A673 (cell line): Measurements from ENCODE around the gene PDZD11. TPM values are rescaled to one million over a fixed set of nuclear protein-coding genes. Genes with fewer than 3 reads are reported as not detected.

Experiments
- BruUV-seq: library from RNA; stranded (reverse); fragments of 400-500 nt; replicated peaks from 2 replicates; lab custom pipeline; 2021; lab: Mats Ljungman, UMichigan
- CTCF ChIA-PET: fragments of 300-600 bp; sonication (Branson Sonifier 250); formaldehyde crosslinking; loops from one replicate; lab custom pipeline; 2022; ENCODE audit warnings: antibody characterized with exemption; lab: Charles Lee
- POLR2A ChIA-PET: fragments of 300-600 bp; sonication (Branson Sonifier 250); formaldehyde crosslinking; loops from one replicate; lab custom pipeline; 2022; ENCODE audit warnings: antibody characterized with exemption; ENCODE audit not compliant: low non-redundant PET; lab: Charles Lee
- DNase-seq: peaks from one replicate; pipeline ENCODE4 v3.0.0-alpha.2; 2015; ENCODE audit warnings: low spot score
- H3K27ac ChIP-seq: fragments of 200-600 bp; sonication (generic); 2 replicates; pipeline ENCODE4 v1.5.1; 2016; ENCODE audit warnings: mixed run types, low read depth, mild to moderate bottlenecking, mixed read lengths, antibody characterized with exemption, low read length; ENCODE audit not compliant: poor library complexity, severe bottlenecking
- H3K27me3 ChIP-seq: fragments of 200-600 bp; sonication (generic); replicated peaks from 2 replicates; pipeline ENCODE4 v1.6.1; 2017; ENCODE audit warnings: mixed run types, low read depth, mild to moderate bottlenecking, mixed read lengths, antibody characterized with exemption, low read length; ENCODE audit not compliant: insufficient read depth, poor library complexity
- H3K36me3 ChIP-seq: fragments of 200-600 bp; sonication (generic); 2 replicates; pipeline ENCODE4 v1.6.1; 2016; ENCODE audit warnings: mixed run types, mild to moderate bottlenecking, mixed read lengths, antibody characterized with exemption, low read length; ENCODE audit not compliant: insufficient read depth, poor library complexity, severe bottlenecking
- H3K4me1 ChIP-seq: fragments of 200-600 bp; sonication (generic); 2 replicates; pipeline ENCODE4 v1.6.1; 2017; ENCODE audit warnings: mixed run types, mild to moderate bottlenecking, mixed read lengths, antibody characterized with exemption, low read length; ENCODE audit not compliant: insufficient read depth, poor library complexity, severe bottlenecking
- H3K4me3 ChIP-seq: fragments of 200-600 bp; sonication (generic); 2 replicates; pipeline ENCODE4 v1.5.1; 2016; ENCODE audit warnings: low read depth, mixed run types, mild to moderate bottlenecking, mixed read lengths, low read length; ENCODE audit not compliant: poor library complexity, severe bottlenecking
- H3K9me3 ChIP-seq: fragments of 200-600 bp; sonication (generic); 2 replicates; pipeline ENCODE4 v1.6.1; 2016; ENCODE audit warnings: mixed run types, low read depth, mild to moderate bottlenecking, mixed read lengths, antibody characterized with exemption, low read length; ENCODE audit not compliant: poor library complexity, severe bottlenecking
- CTCF ChIP-seq: fragments of 300-800, 200-600 bp; sonication (generic); conservative IDR thresholded peaks from 2 replicates; pipeline ENCODE4 v1.5.1; 2017; ENCODE audit warnings: low read depth, mild to moderate bottlenecking, antibody characterized with exemption, low read length, moderate library complexity, mixed read lengths
- EZH2 ChIP-seq: fragments of 200-600 bp; sonication (generic); IDR thresholded peaks from 2 replicates; pipeline ENCODE4 v1.6.1; 2017; ENCODE audit warnings: borderline replicate concordance, low read depth, mild to moderate bottlenecking, mixed read lengths, antibody characterized with exemption, low read length; ENCODE audit not compliant: poor library complexity, severe bottlenecking
- intact Hi-C: fragments of 100-400 bp; cut with micrococcal nuclease; formaldehyde crosslinking; loops from one replicate; pipeline ENCODE4 v1.10.0; 2022; ENCODE audit not compliant: unreplicated experiment
- total RNA-seq: library from RNA; stranded (reverse); gene quantifications from 2 replicates; pipeline ENCODE4 v1.2.3, GENCODE V29; 2021

Gene PDZD11
- total RNA-seq, 1 experiment from 2014 or later = 57.2 TPM

DNA sequence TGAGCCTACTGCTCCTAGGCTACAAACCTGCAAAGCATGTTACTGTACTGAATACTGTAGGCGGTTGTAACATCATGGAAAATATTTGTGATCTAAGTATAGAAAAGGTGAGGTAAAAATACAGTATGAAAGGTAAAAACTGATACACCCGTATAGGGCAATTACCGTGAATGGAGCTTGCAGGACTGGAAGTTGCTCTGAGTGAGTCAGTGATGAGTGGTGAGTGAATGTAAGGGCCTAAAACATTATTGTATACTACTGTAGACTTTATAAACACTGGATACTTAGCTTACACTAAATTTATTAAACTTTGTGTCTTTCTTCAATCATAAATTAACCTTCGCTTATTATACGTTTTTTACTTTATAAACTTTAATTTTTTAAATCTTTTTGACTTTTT, 3.9 kb upstream of the PDZD11 start:
- TF ChIP-seq EZH2 (no peak), CTCF (no peak)
- no peak for DNase-seq
- H3K9me3 ChIP-seq = no peaks in the 10 kb centered on the region
- POLR2A ChIA-PET = no interaction called here
- BruUV-seq = no TSS peak
- peaks cover 2% of the 10 kb centered on the region for H3K4me1 ChIP-seq
- H3K27ac ChIP-seq = no peak overlapping the region
- H3K4me3 ChIP-seq = no peak overlapping the region
- intact Hi-C loops = no loop called here
- no peaks in the 10 kb centered on the region for H3K27me3 ChIP-seq
- H3K36me3 ChIP-seq = peaks cover 5% of the 10 kb centered on the region
- CTCF ChIA-PET = no interaction called here

DNA sequence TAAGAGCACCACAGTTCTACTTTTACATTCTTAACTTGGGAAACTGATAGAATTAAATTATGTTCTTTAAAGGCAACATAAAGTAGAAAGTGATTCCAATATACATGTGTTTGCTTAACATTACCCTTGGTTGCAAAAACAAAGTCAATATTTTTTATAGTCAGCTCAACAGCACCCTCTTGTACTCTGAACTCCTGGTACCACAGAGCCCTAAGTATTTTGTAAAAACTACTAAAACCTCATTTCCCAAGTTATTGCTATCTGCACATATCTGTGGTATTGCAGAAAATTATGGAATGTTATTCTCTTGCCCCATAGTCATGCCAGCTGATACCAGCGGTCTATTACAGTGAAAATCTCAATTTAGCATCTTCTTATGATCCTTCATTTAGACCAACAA, 3.1 kb upstream of the PDZD11 start:
- Histone ChIP-seq H3K27ac (no peak overlapping the region), H3K4me3 (peak overlapping the region; percentile 59), H3K9me3 (no peaks in the 10 kb centered on the region), H3K4me1 (peaks cover 2% of the 10 kb centered on the region), H3K36me3 (peaks cover 4% of the 10 kb centered on the region), H3K27me3 (no peaks in the 10 kb centered on the region)
- CTCF ChIA-PET = no interaction called here
- no peak for DNase-seq
- intact Hi-C loops = no loop called here
- no peak for TF ChIP-seq EZH2
- BruUV-seq = no TSS peak
- POLR2A ChIA-PET = no interaction called here

DNA sequence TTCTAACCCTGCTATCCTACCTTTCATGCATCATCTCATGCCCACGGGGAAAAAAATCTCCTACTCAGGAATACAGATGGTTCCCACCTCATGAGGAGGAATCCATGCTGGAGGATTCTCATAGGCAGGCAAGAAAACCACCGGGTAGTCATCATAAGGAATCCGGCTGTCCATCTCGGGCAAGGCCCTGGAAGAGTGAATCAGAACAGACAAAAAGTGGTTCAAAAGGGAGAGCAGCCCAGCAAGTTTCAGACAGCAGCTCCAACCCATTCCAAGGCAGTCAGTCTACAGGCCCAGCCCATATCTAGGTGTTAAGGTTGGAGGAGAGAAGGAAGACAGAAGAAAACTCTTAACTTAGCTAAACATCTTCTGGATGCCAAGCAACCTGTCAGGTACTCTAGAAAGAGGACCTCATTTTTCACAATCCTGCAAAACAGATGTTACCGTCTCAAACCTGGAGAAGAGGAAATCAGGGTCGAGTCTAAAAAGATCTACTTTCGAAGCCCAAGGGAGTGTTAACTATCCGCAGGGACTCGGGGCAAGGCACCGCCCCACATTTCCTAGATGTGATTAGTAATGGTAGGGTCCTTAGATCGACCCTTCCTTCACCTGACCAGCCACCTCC, 447 bp downstream of the PDZD11 start:
- ChIA-PET CTCF (no interaction called here), POLR2A (no interaction called here)
- BruUV-seq = TSS peak; percentile 75
- no peak for DNase-seq
- no peak for TF ChIP-seq EZH2
- no peak for TF ChIP-seq CTCF
- H3K9me3 ChIP-seq = no peaks in the 10 kb centered on the region
- no peaks in the 10 kb centered on the region for H3K27me3 ChIP-seq
- peak overlapping the region; percentile 76 for H3K27ac ChIP-seq
- peak overlapping the region; percentile 59 for H3K4me3 ChIP-seq
- no peaks in the 10 kb centered on the region for H3K36me3 ChIP-seq
- intact Hi-C loops = no loop called here
- H3K4me1 ChIP-seq = peaks cover 2% of the 10 kb centered on the region

- Histone ChIP-seq H3K27me3 (no peaks in the 10 kb centered on the region), H3K9me3 (no peaks in the 10 kb centered on the region), H3K36me3 (no peaks in the 10 kb centered on the region), H3K4me3 (no peak within 1 kb of the TSS), H3K27ac (no peak within 1 kb of the TSS), H3K4me1 (no peaks in the 10 kb centered on the region)
- intact Hi-C loops = no loop called here
- CTCF ChIA-PET = no interaction called here
- POLR2A ChIA-PET = no interaction called here
- TF ChIP-seq CTCF (no peak), EZH2 (no peak)
- no peak for DNase-seq
- BruUV-seq = no TSS peak
These were observed 7.8 kb downstream of the PDZD11 start, which contains the start of gene RAB41 for GRCh38 chrX:70281951-70282350. RAB41 (plus strand) TSS chrX:70282172; CDS start chrX:70282218, 46 bp downstream.
